ENCODE results near the gene NOS1AP. TPM values are rescaled to one million over a fixed set of nuclear protein-coding genes. Genes with fewer than 3 reads are reported as not detected.

The NOS1AP gene
- total RNA-seq, 1 donor from 2014 or later = 4.5 TPM

DNA sequence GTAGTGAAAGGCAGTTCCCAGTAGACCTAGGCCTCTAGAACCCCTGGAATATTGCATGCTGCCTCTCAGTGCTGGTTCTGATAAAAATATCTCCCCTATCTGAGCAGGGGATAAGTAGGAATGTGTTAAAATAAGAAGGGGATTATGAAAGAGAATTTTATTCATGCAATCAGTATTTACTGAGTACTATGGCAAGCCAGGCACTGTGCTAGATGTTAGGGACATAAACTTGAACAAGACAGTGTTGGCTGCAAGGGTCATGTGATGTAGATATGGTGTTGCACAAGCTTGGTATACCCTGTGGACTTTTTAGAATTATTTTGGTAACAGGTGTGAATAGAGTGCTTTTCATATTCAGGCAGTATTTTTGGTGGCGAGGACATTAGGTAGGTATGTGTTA is 23.6 kb downstream of the NOS1AP start:
- peaks cover 37% of the 10 kb centered on the region for H3K4me1 Mint-ChIP-seq (ENCODE audit: low read depth)
- no peaks in the 10 kb centered on the region for H3K36me3 Mint-ChIP-seq (ENCODE audit: low read depth)
- peaks cover 8% of the 10 kb centered on the region for H3K9me3 Mint-ChIP-seq (ENCODE audit: low read depth)

GRCh38 chr1:162094271-162094670 is 24.8 kb downstream of the NOS1AP start:
- H3K36me3 Mint-ChIP-seq (ENCODE audit: low read depth) = no peaks in the 10 kb centered on the region

More for the DNA sequence above, 23.6 kb downstream of the NOS1AP start:
- TF ChIP-seq CTCF (IDR thresholded peaks at IDR 0.05) = no peak
- H3K4me3 Mint-ChIP-seq (ENCODE audit: unreplicated experiment) = no peak overlapping the region
- H3K27me3 Mint-ChIP-seq (ENCODE audit: low read depth) = no peaks in the 10 kb centered on the region
- H3K27ac Mint-ChIP-seq (ENCODE audit: unreplicated experiment) = no peak overlapping the region
- no peak for DNase-seq (ENCODE audit: low spot score)

DNA sequence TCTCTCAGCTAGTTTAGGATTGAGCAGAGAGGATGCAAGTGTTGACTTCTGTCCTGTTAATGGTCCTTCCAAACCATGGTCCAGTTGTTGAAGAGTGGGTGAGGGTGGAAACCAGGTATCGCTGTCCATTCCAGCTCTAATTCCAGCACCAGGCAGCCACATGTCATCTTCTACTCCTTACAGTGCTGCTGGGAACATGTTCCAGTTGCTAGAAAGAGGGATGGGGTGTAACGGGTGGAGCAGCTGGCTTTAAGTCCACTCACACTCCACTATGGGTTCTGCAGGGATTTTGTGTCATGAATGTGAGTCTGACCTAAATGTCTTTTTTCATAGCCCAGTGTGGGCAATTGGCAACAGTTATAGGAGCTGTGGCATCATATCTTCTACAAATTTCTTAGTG is 25.2 kb downstream of the NOS1AP start:
- no peak overlapping the region for H3K27ac Mint-ChIP-seq (ENCODE audit: unreplicated experiment)
- DNase-seq (ENCODE audit: low spot score) = no peak
- no peaks in the 10 kb centered on the region for H3K27me3 Mint-ChIP-seq (ENCODE audit: low read depth)

More at GRCh38 chr1:162094271-162094670, 24.8 kb downstream of the NOS1AP start:
- H3K27me3 Mint-ChIP-seq (ENCODE audit: low read depth) = no peaks in the 10 kb centered on the region
- H3K4me3 Mint-ChIP-seq (ENCODE audit: unreplicated experiment) = no peak overlapping the region
- TF ChIP-seq CTCF (IDR thresholded peaks at IDR 0.05) = no peak
- H3K27ac Mint-ChIP-seq (ENCODE audit: unreplicated experiment) = no peak overlapping the region
- DNase-seq (ENCODE audit: low spot score) = no peak
- peaks cover 8% of the 10 kb centered on the region for H3K9me3 Mint-ChIP-seq (ENCODE audit: low read depth)
- H3K4me1 Mint-ChIP-seq (ENCODE audit: low read depth) = peaks cover 29% of the 10 kb centered on the region

GRCh38 chr1:162107911-162108310 is 38.4 kb downstream of the NOS1AP start:
- Mint-ChIP-seq H3K9me3 (ENCODE audit: low read depth) (peaks cover 22% of the 10 kb centered on the region), H3K27me3 (ENCODE audit: low read depth) (no peaks in the 10 kb centered on the region), H3K36me3 (ENCODE audit: low read depth) (peaks cover 14% of the 10 kb centered on the region), H3K4me1 (ENCODE audit: low read depth) (peaks cover 3% of the 10 kb centered on the region), H3K4me3 (ENCODE audit: unreplicated experiment) (no peak overlapping the region), H3K27ac (ENCODE audit: unreplicated experiment) (no peak overlapping the region)
- no peak for TF ChIP-seq CTCF (IDR thresholded peaks at IDR 0.05)
- DNase-seq (ENCODE audit: low spot score) = no peak

More for the DNA sequence above, 25.2 kb downstream of the NOS1AP start:
- peaks cover 3% of the 10 kb centered on the region for H3K9me3 Mint-ChIP-seq (ENCODE audit: low read depth)
- no peak overlapping the region for H3K4me3 Mint-ChIP-seq (ENCODE audit: unreplicated experiment)
- peaks cover 29% of the 10 kb centered on the region for H3K4me1 Mint-ChIP-seq (ENCODE audit: low read depth)
- no peaks in the 10 kb centered on the region for H3K36me3 Mint-ChIP-seq (ENCODE audit: low read depth)
- no peak for TF ChIP-seq CTCF (IDR thresholded peaks at IDR 0.05)

GRCh38 chr1:162108426-162108825 is 38.9 kb downstream of the NOS1AP start:
- Mint-ChIP-seq H3K27me3 (ENCODE audit: low read depth) (no peaks in the 10 kb centered on the region), H3K4me3 (ENCODE audit: unreplicated experiment) (no peak overlapping the region), H3K4me1 (ENCODE audit: low read depth) (peaks cover 3% of the 10 kb centered on the region), H3K36me3 (ENCODE audit: low read depth) (peaks cover 12% of the 10 kb centered on the region), H3K27ac (ENCODE audit: unreplicated experiment) (no peak overlapping the region), H3K9me3 (ENCODE audit: low read depth) (peaks cover 17% of the 10 kb centered on the region)
- TF ChIP-seq CTCF (IDR thresholded peaks at IDR 0.05) = no peak
- no peak for DNase-seq (ENCODE audit: low spot score)
